ENCODE results near the gene THSD8.

The THSD8 gene

GRCh38 chr19:12767666-12768065 is 34.2 kb upstream of the THSD8 start:
- no peak for TF ChIP-seq USF1 (IDR thresholded peaks at IDR 0.05)
- no peak for TF ChIP-seq YY1 (IDR thresholded peaks at IDR 0.05; ENCODE audit: low read depth)
- TF ChIP-seq RAD21 (IDR thresholded peaks at IDR 0.05; ENCODE audit: low read depth), result no peak
- no peak for TF ChIP-seq NFIC (IDR thresholded peaks at IDR 0.05)
- TF ChIP-seq TAF1 (IDR thresholded peaks at IDR 0.05; ENCODE audit: low read depth), result no peak
- TF ChIP-seq CREB1 (IDR thresholded peaks at IDR 0.05; ENCODE audit: low read depth), result no peak
- TF ChIP-seq EGR1 (IDR thresholded peaks at IDR 0.05), result no peak
- TF ChIP-seq TCF12 (IDR thresholded peaks at IDR 0.05; ENCODE audit: low read depth), result no peak
- no peak for TF ChIP-seq REST (IDR thresholded peaks at IDR 0.05; ENCODE audit: low read depth)

GRCh38 chr19:12769689-12770088 is 32.2 kb upstream of the THSD8 start:
- TF ChIP-seq REST (IDR thresholded peaks at IDR 0.05; ENCODE audit: low read depth) (no peak), ZBTB7A (IDR thresholded peaks at IDR 0.05; ENCODE audit: low read depth) (no peak), USF1 (IDR thresholded peaks at IDR 0.05) (no peak), FOXM1 (IDR thresholded peaks at IDR 0.05; ENCODE audit: borderline replicate concordance, low read depth) (no peak), TEAD4 (IDR thresholded peaks at IDR 0.05) (no peak), EP300 (IDR thresholded peaks at IDR 0.05; ENCODE audit: borderline replicate concordance) (no peak), MAX (IDR thresholded peaks at IDR 0.05) (no peak), CREB1 (IDR thresholded peaks at IDR 0.05; ENCODE audit: low read depth) (no peak), NFIC (IDR thresholded peaks at IDR 0.05) (no peak), CEBPB (IDR thresholded peaks at IDR 0.05) (no peak), RAD21 (IDR thresholded peaks at IDR 0.05; ENCODE audit: low read depth) (no peak), TAF1 (IDR thresholded peaks at IDR 0.05; ENCODE audit: low read depth) (no peak), EGR1 (IDR thresholded peaks at IDR 0.05) (no peak), TCF12 (IDR thresholded peaks at IDR 0.05; ENCODE audit: low read depth) (no peak), YY1 (IDR thresholded peaks at IDR 0.05; ENCODE audit: low read depth) (no peak)

GRCh38 chr19:12770922-12771321 is 30.9 kb upstream of the THSD8 start:
- no peak for TF ChIP-seq TAF1 (IDR thresholded peaks at IDR 0.05; ENCODE audit: low read depth)
- TF ChIP-seq EP300 (IDR thresholded peaks at IDR 0.05; ENCODE audit: borderline replicate concordance), result no peak
- no peak for TF ChIP-seq ZBTB7A (IDR thresholded peaks at IDR 0.05; ENCODE audit: low read depth)
- TF ChIP-seq USF1 (IDR thresholded peaks at IDR 0.05), result no peak
- TF ChIP-seq TEAD4 (IDR thresholded peaks at IDR 0.05), result no peak
- no peak for TF ChIP-seq EGR1 (IDR thresholded peaks at IDR 0.05)
- TF ChIP-seq CEBPB (IDR thresholded peaks at IDR 0.05), result no peak

GRCh38 chr19:12772323-12772722 is 29.5 kb upstream of the THSD8 start:
- no peak for TF ChIP-seq CREB1 (IDR thresholded peaks at IDR 0.05; ENCODE audit: low read depth)
- TF ChIP-seq TCF12 (IDR thresholded peaks at IDR 0.05; ENCODE audit: low read depth), result no peak
- no peak for TF ChIP-seq TAF1 (IDR thresholded peaks at IDR 0.05; ENCODE audit: low read depth)
- no peak for TF ChIP-seq REST (IDR thresholded peaks at IDR 0.05; ENCODE audit: low read depth)

- no peak for TF ChIP-seq USF1 (IDR thresholded peaks at IDR 0.05)
- TF ChIP-seq EGR1 (IDR thresholded peaks at IDR 0.05), result no peak
- no peak for TF ChIP-seq FOXM1 (IDR thresholded peaks at IDR 0.05; ENCODE audit: borderline replicate concordance, low read depth)
- no peak for TF ChIP-seq CREB1 (IDR thresholded peaks at IDR 0.05; ENCODE audit: low read depth)
- TF ChIP-seq TAF1 (IDR thresholded peaks at IDR 0.05; ENCODE audit: low read depth), result no peak
Observed at GRCh38 chr19:12773571-12773970, 28.3 kb upstream of the THSD8 start.
